Skeletal muscle satellite cell (primary cell): Measurements from ENCODE around the gene SEC23IP. TPM values are rescaled to one million over a fixed set of nuclear protein-coding genes. Genes with fewer than 3 reads are reported as not detected.

Experiments used
- H3K27me3 ChIP-seq: 2 replicates; pipeline ENCODE4 v1.7.0; 2013; ENCODE audit warnings: low read length; ENCODE audit not compliant: control insufficient read depth, insufficient read depth
- H3K36me3 ChIP-seq: 2 replicates; pipeline ENCODE4 v1.7.0; 2013; ENCODE audit warnings: mild to moderate bottlenecking, control low read depth, low read length; ENCODE audit not compliant: insufficient read depth
- H3K4me1 ChIP-seq: 2 replicates; pipeline ENCODE4 v1.7.0; 2013; ENCODE audit warnings: low read length; ENCODE audit not compliant: control insufficient read depth, insufficient read depth
- H3K4me2 ChIP-seq: 2 replicates; pipeline ENCODE4 v1.7.0; 2013; ENCODE audit warnings: mild to moderate bottlenecking, low read length
- H3K4me3 ChIP-seq: 2 replicates; pipeline ENCODE4 v1.7.0; 2013; ENCODE audit warnings: low read length
- H3K9ac ChIP-seq: 2 replicates; pipeline ENCODE4 v1.7.0; 2013; ENCODE audit warnings: mild to moderate bottlenecking, low read depth, low read length, moderate library complexity
- H3K9me3 ChIP-seq: replicated peaks from 2 replicates; pipeline ENCODE4 v1.7.0; 2013; ENCODE audit warnings: mild to moderate bottlenecking, control low read depth, low read length
- total RNA-seq: library from RNA; depleted of rRNA; stranded (reverse); fragments of >200 nt; gene quantifications from 2 replicates; pipeline ENCODE4 v1.2.3, GENCODE V29; 2012; rRNA removed

The SEC23IP gene
- 21.8 and 33.5 TPM in 2 replicates for total RNA-seq

- Histone ChIP-seq H3K9me3 (no peaks in the 10 kb centered on the region), H3K4me1 (peaks cover 43% of the 10 kb centered on the region)
Observed at GRCh38 chr10:119892188-119893065, at the start of gene SEC23IP. SEC23IP (plus strand) TSS chr10:119892730; CDS start chr10:119892783, 53 bp downstream.

GRCh38 chr10:119845656-119846055 lies 46.9 kb upstream of the SEC23IP start:
- no peak overlapping the region for H3K4me2 ChIP-seq

More at GRCh38 chr10:119892188-119893065, at the start of gene SEC23IP:
- Histone ChIP-seq H3K27me3 (no peaks in the 10 kb centered on the region), H3K4me2 (peak within 1 kb of the TSS; percentile 85), H3K4me3 (peak within 1 kb of the TSS; percentile 89), H3K36me3 (peaks cover 11% of the 10 kb centered on the region), H3K9ac (peak within 1 kb of the TSS; percentile 97)

GRCh38 chr10:119849031-119849789 lies 43.3 kb upstream of the SEC23IP start:
- peak overlapping the region; percentile 52 for H3K4me2 ChIP-seq
- peaks cover 67% of the 10 kb centered on the region for H3K36me3 ChIP-seq
- peaks cover 19% of the 10 kb centered on the region for H3K4me1 ChIP-seq
- no peaks in the 10 kb centered on the region for H3K9me3 ChIP-seq
- peak overlapping the region; percentile 65 for H3K9ac ChIP-seq
- peak overlapping the region; percentile 37 for H3K4me3 ChIP-seq
- H3K27me3 ChIP-seq: no peaks in the 10 kb centered on the region

More at GRCh38 chr10:119845656-119846055, 46.9 kb upstream of the SEC23IP start:
- H3K36me3 ChIP-seq: peaks cover 71% of the 10 kb centered on the region
- H3K27me3 ChIP-seq: no peaks in the 10 kb centered on the region
- H3K4me1 ChIP-seq: peaks cover 19% of the 10 kb centered on the region
- no peaks in the 10 kb centered on the region for H3K9me3 ChIP-seq
- H3K9ac ChIP-seq: no peak overlapping the region
- no peak overlapping the region for H3K4me3 ChIP-seq

- H3K9me3 ChIP-seq: no peaks in the 10 kb centered on the region
- peak overlapping the region; percentile 65 for H3K9ac ChIP-seq
- peak overlapping the region; percentile 52 for H3K4me2 ChIP-seq
- H3K4me1 ChIP-seq: peaks cover 19% of the 10 kb centered on the region
- H3K4me3 ChIP-seq: peak overlapping the region; percentile 37
- H3K36me3 ChIP-seq: peaks cover 60% of the 10 kb centered on the region
- H3K27me3 ChIP-seq: no peaks in the 10 kb centered on the region
Observed at GRCh38 chr10:119849944-119850343, 42.6 kb upstream of the SEC23IP start.

- Histone ChIP-seq H3K9me3 (no peaks in the 10 kb centered on the region), H3K4me2 (no peak overlapping the region), H3K27me3 (no peaks in the 10 kb centered on the region), H3K9ac (no peak overlapping the region), H3K4me3 (no peak overlapping the region), H3K4me1 (peaks cover 19% of the 10 kb centered on the region), H3K36me3 (peaks cover 53% of the 10 kb centered on the region)
Observed at GRCh38 chr10:119852277-119852676, 40.3 kb upstream of the SEC23IP start.

- Histone ChIP-seq H3K4me2 (no peak overlapping the region), H3K36me3 (peaks cover 49% of the 10 kb centered on the region), H3K9ac (no peak overlapping the region), H3K4me3 (no peak overlapping the region), H3K9me3 (no peaks in the 10 kb centered on the region), H3K27me3 (no peaks in the 10 kb centered on the region), H3K4me1 (peaks cover 19% of the 10 kb centered on the region)
Observed at GRCh38 chr10:119852822-119853221, 39.7 kb upstream of the SEC23IP start.

GRCh38 chr10:119853574-119853973 lies 39.0 kb upstream of the SEC23IP start:
- peaks cover 18% of the 10 kb centered on the region for H3K4me1 ChIP-seq
- no peaks in the 10 kb centered on the region for H3K9me3 ChIP-seq
- H3K4me2 ChIP-seq: no peak overlapping the region
- H3K36me3 ChIP-seq: peaks cover 45% of the 10 kb centered on the region
- no peak overlapping the region for H3K4me3 ChIP-seq
- no peaks in the 10 kb centered on the region for H3K27me3 ChIP-seq
- H3K9ac ChIP-seq: no peak overlapping the region

- H3K4me3 ChIP-seq: no peak overlapping the region
- no peaks in the 10 kb centered on the region for H3K9me3 ChIP-seq
- H3K4me2 ChIP-seq: no peak overlapping the region
- H3K4me1 ChIP-seq: peaks cover 9% of the 10 kb centered on the region
- H3K27me3 ChIP-seq: no peaks in the 10 kb centered on the region
- H3K36me3 ChIP-seq: peaks cover 20% of the 10 kb centered on the region
- H3K9ac ChIP-seq: no peak overlapping the region
Observed at GRCh38 chr10:119858063-119858462, 34.5 kb upstream of the SEC23IP start.

GRCh38 chr10:119859420-119860258 lies 32.9 kb upstream of the SEC23IP start:
- Histone ChIP-seq H3K4me3 (no peak overlapping the region), H3K27me3 (no peaks in the 10 kb centered on the region), H3K4me2 (no peak overlapping the region), H3K9ac (no peak overlapping the region), H3K4me1 (peaks cover 9% of the 10 kb centered on the region), H3K9me3 (no peaks in the 10 kb centered on the region), H3K36me3 (peaks cover 9% of the 10 kb centered on the region)

- Histone ChIP-seq H3K4me2 (no peak overlapping the region), H3K27me3 (no peaks in the 10 kb centered on the region), H3K4me1 (peaks cover 9% of the 10 kb centered on the region), H3K4me3 (no peak overlapping the region), H3K9ac (no peak overlapping the region), H3K36me3 (peaks cover 14% of the 10 kb centered on the region), H3K9me3 (no peaks in the 10 kb centered on the region)
Observed at GRCh38 chr10:119860866-119861607, 31.5 kb upstream of the SEC23IP start.
